HepG2 (cell line): ENCODE data around the gene PTGIR. TPM values are rescaled to one million over a fixed set of nuclear protein-coding genes. Genes with fewer than 3 reads are reported as not detected.

Experiments used
- ATAC-seq: fragments of 200-7000 bp; cut with Tn5 transposase; 3 replicates; pipeline ENCODE4 v1.9.1; 2020; ENCODE audit warnings: mild to moderate bottlenecking, moderate library complexity
- BruUV-seq: library from RNA; stranded (reverse); fragments of 400-500 nt; replicated peaks from 2 replicates; lab custom pipeline; 2021; lab: Mats Ljungman, UMichigan
- CTCF ChIA-PET: fragments of 300-600 bp; formaldehyde crosslinking; extraction: SDS; loops from one replicate; lab custom pipeline; 2021; ENCODE audit warnings: low total read pairs, inconsistent platforms, low intra/inter-chr PET ratio; lab: Yijun Ruan, JAX
- POLR2A ChIA-PET: fragments of 350-600 bp; sonication (Branson Sonifier 250); formaldehyde crosslinking; loops from one replicate; lab custom pipeline; 2020; ENCODE audit warnings: antibody characterized with exemption, inconsistent platforms; lab: Yijun Ruan, JAX
- DNase-seq: peaks from one replicate; pipeline ENCODE4 v3.0.0-alpha.2; 2015; ENCODE audit warnings: low spot score
- FAIRE-seq: peaks from 3 replicates; lab custom pipeline; 2011; peaks lifted over from hg19 to GRCh38; lab: Jason Lieb, UNC
- H2AFZ ChIP-seq: one replicate; pipeline ENCODE4 v1.6.1; 2011; ENCODE audit warnings: low read length, inconsistent platforms
- H3K27ac ChIP-seq: fragments of 300-600 bp; 3 replicates; pipeline ENCODE4 v1.8.0; 2011; ENCODE audit warnings: mixed run types, mild to moderate bottlenecking, mixed read lengths, low read length, inconsistent platforms; ENCODE audit not compliant: insufficient read depth; ENCODE audit errors: extremely low read length
- H3K27me3 ChIP-seq, 2 experiments: fragments of 200-600 bp in 1 of 2; 2 replicates in 1 of 2; 3 replicates in 1 of 2; pipeline versions ENCODE4 v1.6.0 to v1.8.0; 2011; ENCODE audit warnings: low read length in 2 of 2, mild to moderate bottlenecking in 2 of 2, moderate library complexity in 2 of 2, inconsistent platforms in 1 of 2; ENCODE audit not compliant: insufficient read depth in 2 of 2, control insufficient read depth in 1 of 2
- H3K36me3 ChIP-seq, 2 experiments: fragments of 200-600 bp in 1 of 2; replicated peaks in 1 of 2; 2 replicates in 1 of 2; 3 replicates in 1 of 2; pipeline versions ENCODE4 v1.5.1 to v1.8.0; 2011; ENCODE audit warnings: low read length in 2 of 2, inconsistent platforms in 1 of 2; ENCODE audit not compliant: insufficient read depth in 2 of 2, control insufficient read depth in 1 of 2
- H3K4me1 ChIP-seq: 2 replicates; pipeline ENCODE4 v1.5.1; 2012; ENCODE audit warnings: low read length, inconsistent platforms; ENCODE audit not compliant: insufficient read depth
- H3K4me2 ChIP-seq: 2 replicates; pipeline ENCODE4 v1.6.0; 2011; ENCODE audit warnings: low read depth, low read length, inconsistent platforms
- H3K4me3 ChIP-seq, 3 experiments: fragments of 200-600 bp in 1 of 3; sonication (generic), shearing (Covaris generic) in 1 of 3; replicated peaks in 1 of 3; 2 replicates each; pipeline ENCODE4 v1.5.1; 2011 to 2016; ENCODE audit warnings: low read length in 3 of 3, inconsistent platforms in 2 of 3, low read depth in 2 of 3, mild to moderate bottlenecking in 2 of 3, control low read depth in 1 of 3, mixed read lengths in 1 of 3; ENCODE audit not compliant: insufficient read depth in 1 of 3
- H3K79me2 ChIP-seq: one replicate; pipeline ENCODE4 v1.6.1; 2011; ENCODE audit warnings: low read length, inconsistent platforms; ENCODE audit not compliant: insufficient read depth
- H3K9ac ChIP-seq: 2 replicates; pipeline ENCODE4 v1.6.0; 2011; ENCODE audit warnings: mild to moderate bottlenecking, low read depth, low read length, inconsistent platforms; ENCODE audit not compliant: insufficient read depth
- H3K9me3 ChIP-seq: 2 replicates; pipeline ENCODE4 v1.5.1; 2012; ENCODE audit warnings: mild to moderate bottlenecking, low read length
- H4K20me1 ChIP-seq: 2 replicates; pipeline ENCODE4 v1.6.0; 2011; ENCODE audit warnings: inconsistent platforms, mild to moderate bottlenecking, low read length, moderate library complexity; ENCODE audit not compliant: insufficient read depth
- ELF3 ChIP-seq: IDR thresholded peaks from 2 replicates; pipeline ENCODE4 v1.6.1; 2016; ENCODE audit warnings: missing genetic modification reagents, missing compliant biosample characterization
- MAFF ChIP-seq: IDR thresholded peaks from 2 replicates; pipeline ENCODE4 v1.6.1; 2011; ENCODE audit warnings: low read depth, low read length, improper control_type of control experiment
- MAFK ChIP-seq, 2 experiments: IDR thresholded peaks in 1 of 2; conservative IDR thresholded peaks in 1 of 2; 2 replicates each; pipeline ENCODE4 v1.6.1; 2011; ENCODE audit warnings: improper control_type of control experiment in 2 of 2, low read length in 2 of 2
- ZNF629 ChIP-seq: sonication (generic); formaldehyde crosslinking; conservative IDR thresholded peaks from 2 replicates; pipeline ENCODE4 v1.5.0; 2020; ENCODE audit warnings: missing genetic modification reagents
- WGBS: methylation state at CpG from one replicate; pipeline ENCODE4 v1.1.6; 2017; ENCODE audit warnings: low lambda C conversion rate; 5-methylcytosine and 5-hydroxymethylcytosine counted together
- in situ Hi-C: cut with HindIII; loops from 2 replicates; pipeline ENCODE4 v1.10.0; 2017; ENCODE audit warnings: low pct_unique_long_range_greater_than_20kb; ENCODE audit not compliant: extremely low pct_ligation_motif_present
- intact Hi-C: fragments of 100-400 bp; cut with micrococcal nuclease; formaldehyde crosslinking; loops from one replicate; pipeline ENCODE4 v1.10.0; 2022; ENCODE audit not compliant: unreplicated experiment
- polyA plus RNA-seq, 8 experiments: library from polyadenylated mRNA; depleted of rRNA in 3 of 8; stranded (reverse) in 7 of 8; unstranded in 1 of 8; fragments of >200 nt; fragmentation: Illumina TruSeq in 4 of 8; extraction: Trizol in 4 of 8; gene quantifications; 2 replicates each; pipeline versions ENCODE4 v1.2.1 to v1.2.3, GENCODE V29; 2011 to 2016; ENCODE audit warnings: low read depth in 4 of 8, missing spikeins in 1 of 8, mixed read lengths in 1 of 8; ENCODE audit not compliant: insufficient read depth in 1 of 8
- total RNA-seq, 5 experiments: library from RNA; depleted of rRNA; stranded (reverse); fragments of >200 nt; fragmentation: Illumina TruSeq; extraction: Trizol; gene quantifications; 2 replicates each; pipeline ENCODE4 v1.2.3, GENCODE V29; 2016; ENCODE audit warnings: low read depth in 1 of 5
- TF ChIP-seq, protein P1 (sequence below): IDR thresholded peaks from 2 replicates; pipeline ENCODE4 v1.6.1; 2016; ENCODE audit warnings: missing compliant biosample characterization, missing genetic modification reagents, borderline replicate concordance

The PTGIR gene
- total and polyA plus RNA-seq, 2 of the 13 experiments (the other 11 are each of a cell fraction or from before 2014, with no cell fraction given) = not detected

DNA sequence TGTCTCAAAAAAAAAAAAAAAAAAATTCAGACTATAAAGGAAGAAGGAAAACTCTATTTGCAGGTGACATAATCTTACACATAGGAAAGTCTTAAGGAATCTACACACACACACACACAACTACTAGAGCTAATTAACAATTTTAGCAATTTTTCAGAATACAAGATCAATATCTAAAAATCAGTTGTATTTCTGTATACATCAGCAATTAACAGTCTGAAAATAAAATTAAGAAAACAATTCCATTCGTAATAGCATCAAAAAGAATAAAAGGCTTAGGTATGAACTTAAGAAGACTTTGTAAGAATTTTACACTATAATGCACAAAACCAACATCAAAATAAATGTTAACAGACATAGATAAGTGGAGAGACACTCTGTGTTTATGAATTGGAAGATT, 39.4 kb downstream of the PTGIR start:
- DNase-seq (no peak), FAIRE-seq (no peak), ATAC-seq (no peak)
- no peak overlapping the region for H3K4me3 ChIP-seq
- H3K36me3 ChIP-seq = no peaks in the 10 kb centered on the region
- H3K27me3 ChIP-seq = no peaks in the 10 kb centered on the region
- H3K9ac ChIP-seq = no peak overlapping the region
- H3K9me3 ChIP-seq = no peaks in the 10 kb centered on the region
- no peak overlapping the region for H3K27ac ChIP-seq
- no TSS peak for BruUV-seq
- H2AFZ ChIP-seq = no peak overlapping the region
- ChIA-PET POLR2A (no interaction called here), CTCF (no interaction called here)
- intact Hi-C loops = no loop called here
- H3K4me2 ChIP-seq = no peak overlapping the region
- H3K4me1 ChIP-seq = no peaks in the 10 kb centered on the region
- in situ Hi-C loops = no loop called here
- H3K79me2 ChIP-seq = no peaks in the 10 kb centered on the region
- WGBS = 40% methylated on average over 1 of the region's 1 CpG
- no peaks in the 10 kb centered on the region for H4K20me1 ChIP-seq
- TF ChIP-seq, protein P1, sequence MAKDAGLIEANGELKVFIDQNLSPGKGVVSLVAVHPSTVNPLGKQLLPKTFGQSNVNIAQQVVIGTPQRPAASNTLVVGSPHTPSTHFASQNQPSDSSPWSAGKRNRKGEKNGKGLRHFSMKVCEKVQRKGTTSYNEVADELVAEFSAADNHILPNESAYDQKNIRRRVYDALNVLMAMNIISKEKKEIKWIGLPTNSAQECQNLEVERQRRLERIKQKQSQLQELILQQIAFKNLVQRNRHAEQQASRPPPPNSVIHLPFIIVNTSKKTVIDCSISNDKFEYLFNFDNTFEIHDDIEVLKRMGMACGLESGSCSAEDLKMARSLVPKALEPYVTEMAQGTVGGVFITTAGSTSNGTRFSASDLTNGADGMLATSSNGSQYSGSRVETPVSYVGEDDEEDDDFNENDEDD (CRISPR knock-in tag) = no peak
- TF ChIP-seq MAFF (peak; percentile 26; the same call in 1 of the 2 replicates), MAFK (conservative IDR thresholded peaks at IDR 0.05 in 1 of 2, IDR thresholded peaks at IDR 0.05 in 1 of 2; ENCODE audit: low read length in 2 of 2) (peak; percentile 11 to 43; a peak in 2 of 4 replicates)

- Histone ChIP-seq H3K4me3 (no peak overlapping the region), H3K9me3 (no peaks in the 10 kb centered on the region), H3K9ac (no peak overlapping the region), H4K20me1 (no peaks in the 10 kb centered on the region), H3K4me2 (no peak overlapping the region), H3K36me3 (no peaks in the 10 kb centered on the region), H2AFZ (no peak overlapping the region), H3K27ac (no peak overlapping the region), H3K4me1 (no peaks in the 10 kb centered on the region), H3K79me2 (no peaks in the 10 kb centered on the region), H3K27me3 (peaks cover 0 to 2% of the 10 kb centered on the region in 2 experiments; a peak in 1 of 5 replicates)
- TF ChIP-seq ELF3 = no peak
- peak; percentile 79 for TF ChIP-seq ZNF629 (CRISPR knock-in tag)
- ChIA-PET POLR2A (no interaction called here), CTCF (no interaction called here)
- ATAC-seq (no peak), FAIRE-seq (no peak), DNase-seq (no peak)
- 13% methylated on average over 2 of the region's 2 CpGs for WGBS
- in situ Hi-C loops = no loop called here
- intact Hi-C loops = no loop called here
- BruUV-seq = no TSS peak
These were observed 44.6 kb downstream of the PTGIR start for GRCh38 chr19:46580247-46580646.
